Activated naive CD8-positive, alpha-beta T cell treated with anti-CD3 and anti-CD28 coated beads, Interleukin-2, amount 50 U/mL, for 24 hours (primary cell): ENCODE data around the gene ASIC2.

Experiments used
- ATAC-seq: fragments of 150-1000 bp; cut with Tn5 transposase; one replicate; pipeline ENCODE4 v1.10.0; 2021
- DNase-seq: peaks from one replicate; pipeline ENCODE4 v3.0.0; 2021
- H3K27ac Mint-ChIP-seq: one replicate; pipeline ENCODE4 v1.8.0; 2021; ENCODE audit warnings: mild to moderate bottlenecking, mixed read lengths
- H3K27me3 Mint-ChIP-seq: one replicate; pipeline ENCODE4 v1.8.0; 2021; ENCODE audit warnings: mixed read lengths
- H3K36me3 Mint-ChIP-seq: one replicate; pipeline ENCODE4 v1.8.0; 2021; ENCODE audit warnings: low read depth, mixed read lengths
- H3K4me1 Mint-ChIP-seq: one replicate; pipeline ENCODE4 v1.8.0; 2021; ENCODE audit warnings: mixed read lengths
- H3K4me3 Mint-ChIP-seq: one replicate; pipeline ENCODE4 v1.8.0; 2021; ENCODE audit warnings: mild to moderate bottlenecking, moderate library complexity, mixed read lengths
- H3K9me3 Mint-ChIP-seq: one replicate; pipeline ENCODE4 v1.8.0; 2021; ENCODE audit warnings: mixed read lengths

The ASIC2 gene

DNA sequence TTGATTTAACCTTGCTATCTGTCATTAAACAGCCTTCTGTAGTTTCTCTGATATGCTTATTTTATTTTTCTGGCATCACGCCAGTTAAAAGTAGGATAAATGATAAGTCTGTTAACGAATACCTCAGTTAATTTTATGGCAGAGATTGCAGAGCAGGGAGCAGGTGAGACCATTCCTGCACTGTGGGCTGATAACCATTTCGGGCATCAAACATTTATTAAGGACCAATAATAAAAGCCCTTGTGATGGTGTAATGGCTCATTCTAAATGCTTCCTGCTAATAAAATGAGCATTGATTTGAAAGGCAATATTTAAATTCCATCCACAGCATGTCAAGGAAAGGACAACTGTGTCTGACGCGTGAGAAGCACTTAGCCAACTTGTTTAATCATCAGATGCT, 94.1 kb downstream of the ASIC2 start:
- H3K9me3 Mint-ChIP-seq = no peaks in the 10 kb centered on the region
- H3K36me3 Mint-ChIP-seq = no peaks in the 10 kb centered on the region
- no peak overlapping the region for H3K27ac Mint-ChIP-seq
- ATAC-seq (no peak), DNase-seq (no peak)
- no peaks in the 10 kb centered on the region for H3K4me1 Mint-ChIP-seq
- H3K27me3 Mint-ChIP-seq = peaks cover 1% of the 10 kb centered on the region
- H3K4me3 Mint-ChIP-seq = no peak overlapping the region

DNA sequence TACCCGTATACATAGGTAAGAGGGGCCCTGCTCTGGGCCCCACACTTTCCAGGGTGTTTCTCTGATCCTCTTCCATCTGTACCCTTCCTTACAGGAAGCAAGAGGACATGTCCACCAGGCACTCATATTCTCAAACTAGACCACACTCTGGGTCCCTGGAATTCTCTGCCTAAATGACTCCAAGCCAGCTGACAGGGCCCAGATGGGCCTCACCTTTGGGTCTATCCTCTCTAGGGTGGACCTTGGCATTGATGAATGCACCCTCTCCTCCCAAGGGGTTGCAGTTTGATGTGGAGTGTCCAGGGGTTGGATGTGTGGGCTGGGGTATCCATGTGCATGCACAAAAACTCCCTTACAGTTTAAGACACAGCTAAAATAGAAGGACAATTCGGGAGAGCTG, 95.8 kb downstream of the ASIC2 start:
- DNase-seq = no peak
- no peak overlapping the region for H3K27ac Mint-ChIP-seq
- no peaks in the 10 kb centered on the region for H3K9me3 Mint-ChIP-seq
- no peaks in the 10 kb centered on the region for H3K27me3 Mint-ChIP-seq
- no peak overlapping the region for H3K4me3 Mint-ChIP-seq
- no peaks in the 10 kb centered on the region for H3K36me3 Mint-ChIP-seq
- H3K4me1 Mint-ChIP-seq = no peaks in the 10 kb centered on the region
- no peak for ATAC-seq

DNA sequence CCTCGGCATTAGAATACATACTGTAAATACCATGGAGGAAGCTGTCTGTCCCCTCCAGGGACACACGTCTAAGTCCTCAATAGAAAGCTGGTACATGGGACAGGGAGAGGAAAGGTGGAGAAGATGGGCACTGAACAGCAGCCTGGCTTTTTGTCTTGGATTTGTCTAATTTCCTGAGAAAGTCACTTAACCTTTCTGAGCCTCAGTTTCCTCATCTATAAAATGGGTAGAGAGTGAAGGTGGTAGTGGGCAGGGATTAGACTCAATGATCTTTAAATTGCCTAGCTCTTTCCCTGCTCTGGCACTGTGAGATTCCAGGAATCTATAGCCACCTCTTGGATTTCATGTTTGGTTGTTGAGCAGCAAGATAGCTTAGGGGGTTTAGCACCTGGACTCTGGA, 96.2 kb downstream of the ASIC2 start:
- ATAC-seq (no peak), DNase-seq (no peak)
- H3K36me3 Mint-ChIP-seq = no peaks in the 10 kb centered on the region
- no peaks in the 10 kb centered on the region for H3K9me3 Mint-ChIP-seq
- no peak overlapping the region for H3K27ac Mint-ChIP-seq
- H3K27me3 Mint-ChIP-seq = no peaks in the 10 kb centered on the region
- no peaks in the 10 kb centered on the region for H3K4me1 Mint-ChIP-seq
- H3K4me3 Mint-ChIP-seq = no peak overlapping the region

DNA sequence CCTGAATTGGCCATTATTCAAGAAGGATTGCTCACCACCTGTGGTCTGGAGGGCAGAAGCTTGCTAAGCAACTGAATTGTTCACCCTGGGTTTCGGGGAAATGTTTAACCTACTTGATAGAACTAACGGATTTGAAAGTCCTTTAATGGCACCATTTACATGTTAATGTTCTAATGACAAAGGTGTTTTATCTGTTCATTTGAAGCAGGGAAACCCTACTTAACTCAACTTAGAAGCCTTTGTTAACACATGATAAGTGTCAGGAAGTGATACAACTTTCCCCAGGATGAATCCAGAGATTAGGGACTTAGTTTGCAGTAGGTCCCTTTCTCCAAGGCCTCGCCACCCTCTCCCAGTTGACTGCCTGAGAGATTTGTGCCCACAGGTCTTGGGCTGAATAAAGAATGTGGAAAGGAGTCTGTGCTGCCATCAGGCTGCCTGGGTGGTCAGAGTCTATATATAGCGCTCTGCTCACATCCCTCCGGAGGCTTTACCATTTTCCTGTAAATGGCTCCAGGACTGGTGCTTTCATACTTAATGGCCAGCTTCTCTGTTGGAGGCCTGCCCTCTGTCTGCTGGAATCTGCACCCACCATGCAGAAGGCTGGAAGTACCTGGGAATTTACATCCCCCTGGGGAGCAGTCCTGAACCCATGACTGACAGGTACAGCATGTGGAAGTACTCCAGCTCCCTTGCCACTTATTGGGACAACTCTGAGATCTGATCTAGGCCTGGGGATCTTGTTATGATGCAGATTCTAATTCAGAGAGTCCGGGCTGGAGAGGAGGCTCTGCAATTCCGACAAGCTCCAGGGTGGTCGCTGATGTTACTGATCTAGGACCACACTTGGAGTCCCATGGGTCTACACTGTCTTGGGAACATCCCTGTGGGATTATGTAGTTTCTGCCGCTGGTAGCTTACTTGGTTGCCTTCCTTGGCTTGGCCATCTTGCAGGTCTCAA, 99.9 kb downstream of the ASIC2 start:
- no peaks in the 10 kb centered on the region for H3K4me1 Mint-ChIP-seq
- no peak overlapping the region for H3K4me3 Mint-ChIP-seq
- no peaks in the 10 kb centered on the region for H3K36me3 Mint-ChIP-seq
- DNase-seq = no peak
- no peak for ATAC-seq
- no peak overlapping the region for H3K27ac Mint-ChIP-seq
- H3K9me3 Mint-ChIP-seq = no peaks in the 10 kb centered on the region
- peaks cover 14% of the 10 kb centered on the region for H3K27me3 Mint-ChIP-seq

DNA sequence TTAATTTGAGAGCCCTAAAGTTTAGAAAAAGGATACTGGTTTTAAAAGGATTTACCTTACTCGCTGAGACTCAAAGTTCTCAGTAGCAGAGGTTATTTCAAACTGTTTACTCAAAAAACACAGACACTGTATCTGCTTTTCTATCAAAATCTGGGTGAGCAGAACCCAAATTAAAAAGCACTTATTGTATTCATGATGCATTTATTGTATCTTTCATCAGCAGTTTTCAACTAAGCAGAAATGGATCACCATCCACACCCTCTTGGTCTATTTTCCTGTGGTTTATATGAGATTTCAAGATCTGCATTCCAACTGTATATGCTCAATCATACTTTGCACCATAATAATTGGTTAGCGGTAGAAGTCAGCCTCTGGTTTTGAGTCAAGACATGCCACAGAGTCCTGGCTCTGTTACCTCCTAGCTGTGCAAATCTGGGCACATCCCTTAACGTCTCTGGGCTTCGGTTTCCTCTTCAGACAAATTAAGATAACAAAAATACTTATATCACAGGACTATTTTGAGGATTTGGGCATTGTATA, 109.5 kb downstream of the ASIC2 start:
- no peaks in the 10 kb centered on the region for H3K36me3 Mint-ChIP-seq
- peaks cover 21% of the 10 kb centered on the region for H3K27me3 Mint-ChIP-seq
- DNase-seq = no peak
- H3K27ac Mint-ChIP-seq = no peak overlapping the region
- ATAC-seq = no peak
- H3K4me3 Mint-ChIP-seq = no peak overlapping the region
- H3K9me3 Mint-ChIP-seq = no peaks in the 10 kb centered on the region
- H3K4me1 Mint-ChIP-seq = no peaks in the 10 kb centered on the region

DNA sequence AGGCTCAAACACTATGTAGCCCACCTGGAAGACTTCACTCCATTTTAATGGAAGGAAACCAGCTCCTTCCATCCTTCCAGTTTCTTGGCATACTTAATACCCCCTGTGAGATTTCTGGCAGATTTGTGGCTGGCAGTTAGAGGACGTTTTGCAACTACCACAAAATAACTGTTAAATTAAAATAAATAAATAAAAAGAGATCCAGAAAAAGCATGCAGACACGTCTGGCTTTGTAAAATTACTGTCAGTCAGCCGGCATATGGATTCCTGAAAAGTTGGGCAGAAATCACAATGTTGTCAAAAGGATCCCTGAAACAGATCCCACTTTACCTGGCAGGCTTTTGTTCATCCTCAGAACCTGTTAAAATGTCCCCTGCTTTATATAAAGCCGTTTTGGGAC, 113.9 kb downstream of the ASIC2 start:
- H3K4me1 Mint-ChIP-seq = no peaks in the 10 kb centered on the region
- no peak for ATAC-seq
- H3K36me3 Mint-ChIP-seq = no peaks in the 10 kb centered on the region
- DNase-seq = no peak
- H3K27me3 Mint-ChIP-seq = peaks cover 12% of the 10 kb centered on the region
- no peak overlapping the region for H3K4me3 Mint-ChIP-seq
- H3K9me3 Mint-ChIP-seq = no peaks in the 10 kb centered on the region
- no peak overlapping the region for H3K27ac Mint-ChIP-seq

DNA sequence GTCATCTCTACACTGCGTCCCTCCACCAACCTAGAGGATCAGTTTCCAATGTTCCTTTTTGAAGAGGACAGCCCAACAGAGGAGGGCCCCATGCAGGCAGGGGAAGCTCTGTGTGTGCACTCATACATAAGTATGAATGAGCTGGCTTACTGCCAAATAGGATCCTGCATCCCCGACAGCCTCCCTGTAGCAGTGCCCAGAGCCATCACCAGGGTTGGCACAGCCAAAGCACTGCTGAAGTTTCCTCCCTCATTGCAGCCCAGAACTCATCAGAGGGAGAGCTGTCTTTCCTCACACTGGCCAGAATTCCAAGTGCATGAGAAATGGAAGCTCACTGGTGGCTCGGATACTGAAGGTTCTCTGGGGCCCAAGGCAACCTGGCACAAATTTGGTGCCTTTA, 114.4 kb downstream of the ASIC2 start:
- peaks cover 11% of the 10 kb centered on the region for H3K27me3 Mint-ChIP-seq
- no peaks in the 10 kb centered on the region for H3K9me3 Mint-ChIP-seq
- DNase-seq = no peak
- H3K4me1 Mint-ChIP-seq = no peaks in the 10 kb centered on the region
- H3K4me3 Mint-ChIP-seq = no peak overlapping the region
- no peak for ATAC-seq
- no peaks in the 10 kb centered on the region for H3K36me3 Mint-ChIP-seq
- H3K27ac Mint-ChIP-seq = no peak overlapping the region

DNA sequence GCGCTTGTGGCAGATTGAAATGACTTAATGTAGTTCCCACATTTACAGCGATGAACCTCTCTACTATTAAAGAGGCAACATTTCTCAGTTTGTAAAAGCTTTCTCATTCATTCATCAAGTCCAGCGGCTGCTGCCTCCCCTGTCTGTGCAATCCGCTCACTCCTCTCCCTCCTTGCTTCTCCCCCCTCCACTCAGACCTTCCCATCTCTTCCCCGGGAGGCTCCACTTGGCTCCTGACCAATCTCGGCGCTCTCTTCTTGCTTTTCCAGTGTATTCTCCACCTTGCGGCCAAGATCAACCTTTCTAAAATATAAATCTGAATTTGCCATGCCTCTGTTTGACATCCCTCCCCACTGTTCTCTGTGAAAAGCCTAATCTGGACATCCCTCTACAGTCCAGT, 117.5 kb downstream of the ASIC2 start:
- no peaks in the 10 kb centered on the region for H3K4me1 Mint-ChIP-seq
- H3K9me3 Mint-ChIP-seq = no peaks in the 10 kb centered on the region
- H3K4me3 Mint-ChIP-seq = no peak overlapping the region
- no peak overlapping the region for H3K27ac Mint-ChIP-seq
- ATAC-seq (no peak), DNase-seq (no peak)
- H3K36me3 Mint-ChIP-seq = no peaks in the 10 kb centered on the region
- peaks cover 5% of the 10 kb centered on the region for H3K27me3 Mint-ChIP-seq

DNA sequence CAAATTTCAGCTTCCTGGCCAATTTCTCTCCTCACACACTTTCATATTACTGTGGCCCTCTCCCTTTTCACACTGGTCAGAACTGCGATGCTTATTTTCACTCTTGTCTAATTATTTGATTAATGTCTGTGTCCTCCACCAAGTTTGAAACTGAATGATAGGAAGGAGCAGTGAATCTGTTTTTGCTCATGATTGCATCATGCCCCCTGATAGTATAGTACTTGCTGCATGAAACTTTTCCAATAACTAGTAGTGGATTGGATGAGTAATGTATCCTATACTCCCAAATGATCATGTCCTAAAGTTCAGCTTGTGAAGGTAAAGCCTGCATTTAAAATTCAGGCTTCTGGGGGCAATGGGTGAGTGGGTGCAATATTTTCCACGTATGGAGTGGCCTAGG, 121.2 kb downstream of the ASIC2 start:
- Mint-ChIP-seq H3K27me3 (peaks cover 8% of the 10 kb centered on the region), H3K4me1 (no peaks in the 10 kb centered on the region), H3K36me3 (no peaks in the 10 kb centered on the region), H3K27ac (no peak overlapping the region), H3K9me3 (no peaks in the 10 kb centered on the region), H3K4me3 (no peak overlapping the region)
- no peak for DNase-seq
- no peak for ATAC-seq

DNA sequence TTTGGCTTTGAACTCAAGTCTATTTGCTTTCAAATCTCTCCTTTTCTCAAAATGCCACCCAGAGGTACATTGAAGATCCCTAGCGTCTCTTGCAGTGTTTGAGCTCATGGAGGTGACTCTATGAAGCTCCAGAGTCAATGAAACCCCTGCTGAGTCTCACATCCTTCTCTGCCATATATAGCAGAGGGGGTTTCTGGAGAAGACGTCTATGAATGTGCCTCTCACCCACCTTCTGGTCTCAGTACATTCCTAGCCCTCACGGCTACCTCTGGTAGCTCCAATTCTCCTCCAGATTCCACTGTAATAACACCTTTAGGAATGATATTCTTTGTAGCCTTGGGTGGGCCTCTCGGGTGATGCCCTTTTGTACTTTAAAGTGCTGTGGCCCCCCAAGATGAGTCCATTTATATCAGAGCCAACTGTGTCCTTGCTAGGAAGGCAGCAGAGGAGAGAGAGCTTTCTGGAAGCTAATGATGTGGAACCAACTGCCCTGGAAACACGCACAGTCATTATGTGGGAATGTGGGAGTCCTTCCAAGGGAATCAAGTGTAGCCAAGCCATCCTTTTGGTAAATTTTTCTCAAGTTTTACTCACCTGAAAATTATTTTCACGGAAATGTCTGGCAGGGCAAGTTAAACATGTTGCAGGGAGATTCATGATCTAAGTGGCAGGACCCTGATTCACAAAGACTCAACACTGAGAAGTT, 123.4 kb downstream of the ASIC2 start:
- H3K4me3 Mint-ChIP-seq = no peak overlapping the region
- no peaks in the 10 kb centered on the region for H3K36me3 Mint-ChIP-seq
- no peak for DNase-seq
- ATAC-seq = no peak
- H3K9me3 Mint-ChIP-seq = no peaks in the 10 kb centered on the region
- H3K27ac Mint-ChIP-seq = no peak overlapping the region
- no peaks in the 10 kb centered on the region for H3K4me1 Mint-ChIP-seq
- H3K27me3 Mint-ChIP-seq = peaks cover 12% of the 10 kb centered on the region

DNA sequence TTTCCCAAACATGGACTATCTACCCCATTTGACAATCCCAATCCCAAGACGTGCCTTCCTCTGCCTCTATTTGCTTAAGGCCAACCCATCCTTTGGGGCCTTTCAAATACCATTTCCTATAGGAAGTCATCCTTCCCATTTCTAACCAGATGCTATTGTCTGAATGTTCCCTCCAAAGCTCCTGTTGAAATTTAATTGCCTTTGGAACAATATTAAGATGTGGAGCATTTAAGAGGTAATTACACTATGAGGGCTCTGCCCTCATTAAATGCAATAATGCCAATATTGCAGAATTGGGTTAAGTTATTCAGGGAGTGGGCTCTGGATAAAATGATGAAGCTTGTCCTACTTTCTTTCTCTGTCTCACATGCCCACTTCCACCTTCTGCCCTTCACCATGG, 125.4 kb downstream of the ASIC2 start:
- Mint-ChIP-seq H3K9me3 (no peaks in the 10 kb centered on the region), H3K4me1 (no peaks in the 10 kb centered on the region), H3K36me3 (no peaks in the 10 kb centered on the region), H3K4me3 (no peak overlapping the region), H3K27me3 (peaks cover 12% of the 10 kb centered on the region), H3K27ac (no peak overlapping the region)
- ATAC-seq = no peak
- no peak for DNase-seq

DNA sequence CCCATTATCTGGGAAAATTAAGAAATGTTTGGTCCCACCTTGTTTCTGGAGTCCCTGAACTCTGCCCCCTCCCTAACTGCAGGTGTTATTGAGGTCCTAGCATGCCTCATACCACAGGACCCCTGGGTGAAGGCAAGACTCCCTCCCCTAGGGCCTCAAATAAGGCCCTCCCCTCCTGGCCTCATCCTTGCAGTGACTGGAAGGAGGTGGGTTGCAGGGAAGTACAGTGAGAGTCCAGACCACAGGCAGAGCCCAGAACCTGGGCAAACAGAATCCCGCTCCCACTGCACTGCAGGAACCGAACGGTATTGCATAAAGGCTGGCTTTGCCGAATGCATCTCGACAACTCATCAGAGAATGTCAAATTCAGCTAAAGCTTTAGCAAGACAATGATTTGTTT, 126.6 kb downstream of the ASIC2 start:
- DNase-seq (no peak), ATAC-seq (no peak)
- Mint-ChIP-seq H3K4me1 (no peaks in the 10 kb centered on the region), H3K4me3 (no peak overlapping the region), H3K27me3 (peaks cover 13% of the 10 kb centered on the region), H3K9me3 (no peaks in the 10 kb centered on the region), H3K27ac (no peak overlapping the region), H3K36me3 (no peaks in the 10 kb centered on the region)

DNA sequence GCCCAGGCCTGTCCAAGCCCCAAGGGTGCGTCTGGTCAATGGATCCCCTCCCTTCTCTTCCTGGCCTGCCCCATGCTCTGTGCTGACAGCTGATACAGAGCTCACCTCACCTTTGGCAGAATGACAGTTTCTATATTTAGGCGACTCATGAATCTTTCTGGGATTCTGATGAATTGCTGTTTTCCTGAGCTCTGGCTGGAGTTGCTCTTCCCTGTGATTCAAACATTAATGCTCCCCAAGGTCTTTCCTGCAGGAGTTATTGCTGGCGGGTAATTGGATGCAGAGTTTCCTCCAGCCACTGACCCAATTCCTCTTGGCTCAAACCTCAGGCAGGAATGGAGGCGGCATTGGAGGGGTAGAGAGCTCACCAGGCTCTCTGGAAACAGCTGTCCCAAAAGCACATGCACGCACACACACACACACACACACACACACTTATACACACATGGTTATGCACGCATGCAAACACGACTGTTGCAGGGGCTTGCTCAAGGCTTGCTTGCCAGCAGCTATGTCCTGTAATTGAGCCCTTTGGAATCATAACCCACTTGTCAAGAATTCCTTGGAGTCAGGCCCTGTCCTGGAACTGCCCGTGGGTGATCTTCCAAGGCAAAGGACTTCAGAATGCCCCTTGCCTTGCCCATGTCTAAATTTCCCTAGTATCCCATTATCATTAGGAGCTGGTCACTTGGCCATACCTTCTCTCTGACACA, 128.8 kb downstream of the ASIC2 start:
- peaks cover 12% of the 10 kb centered on the region for H3K27me3 Mint-ChIP-seq
- no peak overlapping the region for H3K27ac Mint-ChIP-seq
- ATAC-seq = no peak

DNA sequence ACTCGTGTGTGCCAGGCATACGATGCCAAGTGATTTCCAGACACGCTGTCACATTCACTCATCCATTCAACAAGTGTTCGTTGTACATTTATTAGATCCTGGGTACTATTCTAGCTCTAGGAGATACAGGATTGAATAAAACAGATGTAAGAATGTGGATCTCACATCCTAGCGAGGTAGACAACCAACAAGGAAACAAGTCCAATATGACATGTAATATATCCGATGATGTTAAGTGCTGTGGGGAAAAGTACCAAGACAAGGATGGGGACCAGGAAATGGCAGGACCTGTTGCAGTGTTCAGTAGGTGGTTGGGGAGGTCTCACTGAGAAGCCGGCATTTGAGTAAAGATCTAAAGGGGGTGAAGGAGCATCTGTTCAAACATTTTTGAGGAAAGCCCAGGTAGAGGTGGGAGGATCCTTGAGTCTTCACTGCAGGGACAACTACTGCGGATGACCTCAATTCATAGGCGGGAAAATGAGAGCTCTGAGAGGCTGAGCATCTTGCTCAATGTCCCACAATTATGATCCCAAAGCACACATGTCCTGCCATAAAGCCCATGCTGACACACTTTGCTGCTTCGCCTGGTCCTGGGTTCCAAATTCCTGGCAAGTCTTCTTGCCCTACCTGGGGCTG, 129.4 kb downstream of the ASIC2 start:
- Mint-ChIP-seq H3K4me1 (no peaks in the 10 kb centered on the region), H3K36me3 (no peaks in the 10 kb centered on the region), H3K4me3 (no peak overlapping the region), H3K27me3 (peaks cover 12% of the 10 kb centered on the region), H3K27ac (no peak overlapping the region), H3K9me3 (no peaks in the 10 kb centered on the region)
- DNase-seq = no peak
- ATAC-seq = no peak

More for the DNA sequence above, 128.8 kb downstream of the ASIC2 start:
- no peak for DNase-seq
- H3K4me3 Mint-ChIP-seq = no peak overlapping the region
- H3K4me1 Mint-ChIP-seq = no peaks in the 10 kb centered on the region
- no peaks in the 10 kb centered on the region for H3K9me3 Mint-ChIP-seq
- H3K36me3 Mint-ChIP-seq = no peaks in the 10 kb centered on the region
